ENCODE results near the gene MED12L. TPM values are rescaled to one million over a fixed set of nuclear protein-coding genes. Genes with fewer than 3 reads are reported as not detected.

MED12L gene
- polyA plus RNA-seq, 1 donor: 2.7 TPM

GRCh38 chr3:151423091-151423490 is 337.6 kb downstream of the MED12L start:
- DNase-seq: no peak

- DNase-seq: no peak
Measured at GRCh38 chr3:151425627-151426340, 340.3 kb downstream of the MED12L start.

- no peak for DNase-seq
Measured at GRCh38 chr3:151426341-151426657, 340.8 kb downstream of the MED12L start.

- DNase-seq: no peak
Measured at GRCh38 chr3:151428386-151428785, 342.9 kb downstream of the MED12L start.

- no peak for DNase-seq
Measured at GRCh38 chr3:151430821-151431484, 345.5 kb downstream of the MED12L start.

- no peak for DNase-seq
Measured at GRCh38 chr3:151431940-151432339, 346.5 kb downstream of the MED12L start.

GRCh38 chr3:151432616-151433372 is 347.3 kb downstream of the MED12L start:
- no peak for DNase-seq

- DNase-seq: no peak
Measured at GRCh38 chr3:151434151-151434890, 348.9 kb downstream of the MED12L start.

GRCh38 chr3:151436675-151437446 is 351.4 kb downstream of the MED12L start:
- DNase-seq: no peak

- no peak for DNase-seq
Measured at GRCh38 chr3:151437906-151438305, 352.4 kb downstream of the MED12L start.

GRCh38 chr3:151439652-151440125 is 354.2 kb downstream of the MED12L start:
- DNase-seq: peak; percentile 66

- no peak for DNase-seq
Measured at GRCh38 chr3:151440940-151441339, 355.5 kb downstream of the MED12L start.

- DNase-seq: peak; percentile 44
Measured at GRCh38 chr3:151443583-151443982, 358.1 kb downstream of the MED12L start.

- no peak for DNase-seq
Measured at GRCh38 chr3:151445273-151446001, 360.0 kb downstream of the MED12L start.

GRCh38 chr3:151446002-151446340 is 360.5 kb downstream of the MED12L start:
- DNase-seq: no peak

- no peak for DNase-seq
Measured at GRCh38 chr3:151452368-151452767, 366.9 kb downstream of the MED12L start.

- no peak for DNase-seq
Measured at GRCh38 chr3:151452841-151453240, 367.4 kb downstream of the MED12L start.

GRCh38 chr3:151456065-151456464 is 370.6 kb downstream of the MED12L start:
- no peak for DNase-seq

GRCh38 chr3:151459358-151459757 is 373.9 kb downstream of the MED12L start:
- DNase-seq: no peak

- no peak for DNase-seq
Measured at GRCh38 chr3:151460228-151460627, 374.8 kb downstream of the MED12L start.

All from left kidney (tissue), 2 donors.